CD4-positive, alpha-beta T cell treated with Interleukin-17A for 4 hours (primary cell): ENCODE measurements around the gene TMIGD3.

Experiments used
- DNase-seq: peaks from one replicate; pipeline ENCODE4 v3.0.0-alpha.2; 2020; ENCODE audit warnings: mixed read lengths

TMIGD3 gene

DNA sequence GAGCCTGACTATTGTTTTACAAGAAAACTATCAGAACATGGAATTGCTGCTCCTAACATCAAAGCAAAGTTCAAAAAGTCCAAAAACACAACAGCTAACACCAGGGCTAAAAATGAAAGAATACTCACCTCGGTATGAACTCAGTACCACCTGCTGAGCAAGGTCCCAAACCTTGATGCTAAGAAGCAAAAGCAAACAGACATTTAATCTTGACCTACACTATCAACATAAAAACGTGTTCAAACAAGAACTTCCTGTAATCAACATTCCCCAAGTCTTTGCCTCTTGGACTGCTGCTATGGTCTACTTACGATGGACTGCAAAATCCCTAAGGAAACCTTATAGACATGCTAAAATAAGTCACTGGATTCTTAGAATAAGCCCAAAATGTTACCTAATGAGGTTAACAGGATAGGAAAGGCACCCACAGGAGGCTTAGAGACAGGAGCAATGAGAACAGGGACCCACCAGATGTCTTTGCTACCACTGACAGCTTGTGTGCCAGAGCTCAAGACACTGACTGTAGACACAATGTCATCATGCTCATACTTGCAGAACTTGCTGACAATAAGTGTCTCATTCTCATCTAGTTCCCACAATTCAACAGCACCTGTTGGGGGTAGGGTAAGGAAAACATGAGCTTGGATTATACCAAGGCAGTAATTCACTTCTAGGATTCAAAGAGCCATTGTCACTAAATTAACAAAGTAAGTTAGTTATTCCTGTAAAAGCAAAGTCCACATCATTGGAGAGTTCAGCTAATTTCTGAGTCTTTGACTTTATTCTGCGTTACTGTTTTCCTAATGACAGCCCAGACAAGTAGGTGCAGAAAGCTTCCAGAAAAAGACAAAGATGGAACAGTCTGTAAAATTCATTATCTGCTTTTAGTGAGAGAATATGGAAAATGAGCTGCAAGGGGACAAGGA lies 56.2 kb downstream of the TMIGD3 start:
- DNase-seq = no peak

DNA sequence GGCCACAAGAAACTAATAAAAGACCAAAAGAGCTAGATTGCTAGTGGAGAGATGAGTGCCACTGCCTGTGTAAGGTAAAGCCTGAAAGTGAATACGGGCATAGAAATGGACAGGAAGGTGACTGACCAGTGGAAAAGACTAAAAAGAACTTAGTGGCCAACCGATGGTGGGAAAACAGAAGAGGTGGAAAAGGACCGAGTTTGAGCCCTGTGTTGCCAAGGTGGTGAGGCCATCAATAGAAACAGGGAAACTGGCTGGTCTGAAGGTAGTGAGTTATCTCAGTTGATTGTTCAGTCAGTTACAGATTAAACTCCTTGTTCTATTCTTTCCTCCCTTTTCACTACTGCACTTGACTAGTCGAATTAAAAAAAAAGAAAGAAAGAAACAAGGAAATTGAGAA lies 56.9 kb downstream of the TMIGD3 start:
- no peak for DNase-seq

DNA sequence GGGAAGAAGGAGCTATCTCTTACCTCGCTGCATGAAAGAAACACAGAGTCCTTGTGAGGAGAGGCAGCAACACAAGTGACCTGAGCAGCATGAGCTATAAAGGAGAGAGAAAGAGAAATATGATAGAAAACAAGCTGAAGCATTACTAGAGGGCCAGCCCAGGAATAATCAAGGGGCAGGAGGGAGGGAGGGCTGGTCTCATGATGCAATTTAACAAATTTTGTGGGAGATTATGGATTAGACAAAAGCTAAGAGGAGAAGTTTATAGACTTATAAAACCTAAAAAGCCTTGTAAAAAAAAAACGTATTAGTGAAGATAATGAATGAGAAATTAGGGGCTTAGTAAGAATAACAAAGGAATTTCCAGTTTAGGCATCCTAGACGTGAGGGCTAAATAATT lies 59.4 kb downstream of the TMIGD3 start:
- no peak for DNase-seq

DNA sequence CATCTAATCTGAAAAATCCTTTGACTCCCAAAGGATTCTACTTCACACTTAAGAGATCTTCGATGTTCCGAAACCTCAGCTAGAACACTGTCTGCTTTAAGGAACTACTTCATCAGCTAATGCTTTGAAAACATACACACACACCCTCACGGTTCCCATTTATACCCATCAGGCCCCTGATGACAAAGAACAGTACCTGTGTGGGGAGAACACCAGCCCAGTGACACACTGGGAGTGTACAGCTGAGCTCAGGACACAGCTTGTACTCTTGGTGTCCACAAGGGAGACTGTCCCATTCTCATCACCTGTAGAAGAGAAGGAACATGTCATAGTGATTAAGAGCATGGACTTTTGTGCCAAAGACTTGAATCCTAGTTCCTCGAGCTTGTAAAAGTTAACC lies 61.0 kb downstream of the TMIGD3 start:
- DNase-seq = no peak

DNA sequence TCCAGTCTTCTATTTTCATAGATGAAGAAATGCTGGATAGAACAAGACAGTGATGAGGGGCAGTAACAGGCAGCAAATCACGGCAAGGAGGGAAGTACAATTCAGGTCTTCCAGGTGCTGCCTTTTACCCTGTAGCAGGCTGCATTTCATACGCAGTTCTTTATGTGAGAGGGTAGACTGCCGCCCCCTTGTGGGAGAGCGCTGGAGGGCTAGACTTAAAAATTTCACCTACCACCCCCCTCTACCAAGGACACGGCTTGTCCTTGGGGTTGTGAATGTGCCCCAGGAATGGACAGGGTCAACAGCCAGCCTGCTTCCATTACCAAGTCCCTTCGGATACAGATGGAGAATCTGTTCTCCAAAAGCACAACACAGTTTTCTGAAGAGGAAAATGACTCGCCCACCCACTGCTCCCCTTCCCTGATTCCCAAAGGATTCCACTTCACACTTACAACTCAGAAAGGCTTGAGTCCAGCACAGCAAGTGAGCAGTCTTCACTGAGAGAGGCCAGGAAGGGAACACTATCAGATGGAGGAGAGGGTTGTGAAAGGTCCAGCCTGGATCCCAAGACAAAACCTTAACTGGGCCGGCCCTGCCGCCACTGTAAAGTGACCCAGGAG lies 61.8 kb downstream of the TMIGD3 start:
- DNase-seq = peak; percentile 80

DNA sequence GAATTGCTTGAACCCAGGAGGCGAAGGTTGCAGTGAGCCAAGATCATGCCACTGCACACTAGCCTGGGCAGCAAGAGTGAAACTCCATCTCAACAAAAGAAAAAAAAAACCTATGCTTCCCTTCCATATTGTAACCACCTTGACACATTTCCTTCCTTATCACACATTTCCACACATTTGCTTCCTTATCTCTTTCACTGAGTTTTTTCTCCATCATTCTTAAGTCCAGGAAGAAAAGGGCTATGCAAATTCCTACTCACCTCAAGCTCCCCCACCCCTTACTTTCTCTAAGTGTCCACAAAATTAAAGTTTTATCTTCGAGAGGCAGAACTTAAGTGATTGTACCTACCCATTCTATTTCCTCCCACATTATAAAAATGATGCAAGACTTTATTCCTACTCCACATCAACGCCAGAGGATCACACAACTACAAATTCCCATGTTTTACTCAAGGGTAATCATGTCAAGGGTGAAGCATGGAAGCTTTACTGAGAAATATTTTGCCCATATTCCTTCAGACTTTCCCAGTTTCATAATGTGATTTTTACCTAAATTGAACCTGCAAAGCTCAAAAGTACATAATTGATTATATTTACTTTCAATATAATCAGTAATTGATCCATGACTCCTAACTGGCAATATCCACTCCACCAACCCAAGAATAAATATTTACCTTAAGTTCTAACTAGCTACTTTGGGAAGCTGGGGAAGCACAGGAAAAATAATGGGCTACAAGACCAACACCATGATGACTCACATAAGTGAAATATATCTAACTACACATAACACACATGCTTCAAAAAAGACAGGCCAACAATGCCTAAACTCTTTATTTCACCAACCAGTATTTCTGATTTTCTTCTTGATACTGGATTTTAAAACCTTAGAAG lies 63.7 kb downstream of the TMIGD3 start:
- no peak for DNase-seq

DNA sequence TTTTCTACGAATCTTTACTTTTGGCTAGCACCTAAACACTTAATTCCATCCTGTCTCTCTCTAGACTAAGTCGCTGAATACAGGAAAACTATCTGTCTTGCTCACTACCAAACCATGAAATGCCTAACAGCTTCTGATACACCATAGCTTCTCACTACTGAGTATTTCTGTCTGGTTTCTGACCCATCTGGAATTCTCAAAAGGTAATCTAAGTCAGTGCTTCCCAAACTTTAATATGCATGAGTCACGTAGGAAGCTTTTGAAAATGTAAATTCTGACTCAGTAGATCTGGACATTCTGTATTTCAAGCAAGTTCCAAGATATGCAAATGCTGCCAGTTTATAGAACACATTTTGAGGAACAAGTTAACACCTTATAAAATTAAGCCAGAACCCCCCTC lies 66.7 kb downstream of the TMIGD3 start:
- DNase-seq = no peak
